Measurements from ENCODE around the gene PTPRO. TPM values are rescaled to one million over a fixed set of nuclear protein-coding genes. Genes with fewer than 3 reads are reported as not detected.
A peak's percentile ranks its signal among the peaks of the same experiment; 100 is the strongest.

Gene PTPRO
- total RNA-seq, 1 donor from 2014 or later, result 3.0 TPM

DNA sequence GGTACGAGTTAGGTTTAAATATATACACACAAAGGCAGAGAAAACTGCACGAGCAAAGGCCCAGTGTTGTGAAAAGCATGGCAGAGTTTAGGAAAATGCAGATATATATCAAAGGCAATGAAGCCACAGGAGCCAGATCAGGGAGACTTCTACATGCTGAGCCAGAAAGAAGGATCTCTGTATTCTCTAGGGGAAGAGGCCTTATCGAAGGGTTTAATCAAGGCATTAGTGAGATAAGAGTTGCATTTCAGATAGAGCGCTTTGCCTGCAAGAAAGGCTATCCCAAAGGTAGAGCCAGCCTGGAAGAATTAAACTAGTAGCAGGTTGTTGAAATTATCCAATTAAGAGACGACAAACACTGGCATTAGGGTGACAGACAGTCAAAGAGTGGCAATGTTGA lies 7.6 kb downstream of the PTPRO start:
- DNase-seq (ENCODE audit: low spot score), result no peak
- Mint-ChIP-seq H3K27me3 (ENCODE audit: low read depth) (peaks cover 21% of the 10 kb centered on the region), H3K4me3 (ENCODE audit: unreplicated experiment) (no peak overlapping the region), H3K27ac (ENCODE audit: unreplicated experiment) (no peak overlapping the region), H3K9me3 (ENCODE audit: low read depth) (no peaks in the 10 kb centered on the region), H3K36me3 (ENCODE audit: low read depth) (no peaks in the 10 kb centered on the region), H3K4me1 (ENCODE audit: low read depth) (no peaks in the 10 kb centered on the region)
- TF ChIP-seq, protein P1, sequence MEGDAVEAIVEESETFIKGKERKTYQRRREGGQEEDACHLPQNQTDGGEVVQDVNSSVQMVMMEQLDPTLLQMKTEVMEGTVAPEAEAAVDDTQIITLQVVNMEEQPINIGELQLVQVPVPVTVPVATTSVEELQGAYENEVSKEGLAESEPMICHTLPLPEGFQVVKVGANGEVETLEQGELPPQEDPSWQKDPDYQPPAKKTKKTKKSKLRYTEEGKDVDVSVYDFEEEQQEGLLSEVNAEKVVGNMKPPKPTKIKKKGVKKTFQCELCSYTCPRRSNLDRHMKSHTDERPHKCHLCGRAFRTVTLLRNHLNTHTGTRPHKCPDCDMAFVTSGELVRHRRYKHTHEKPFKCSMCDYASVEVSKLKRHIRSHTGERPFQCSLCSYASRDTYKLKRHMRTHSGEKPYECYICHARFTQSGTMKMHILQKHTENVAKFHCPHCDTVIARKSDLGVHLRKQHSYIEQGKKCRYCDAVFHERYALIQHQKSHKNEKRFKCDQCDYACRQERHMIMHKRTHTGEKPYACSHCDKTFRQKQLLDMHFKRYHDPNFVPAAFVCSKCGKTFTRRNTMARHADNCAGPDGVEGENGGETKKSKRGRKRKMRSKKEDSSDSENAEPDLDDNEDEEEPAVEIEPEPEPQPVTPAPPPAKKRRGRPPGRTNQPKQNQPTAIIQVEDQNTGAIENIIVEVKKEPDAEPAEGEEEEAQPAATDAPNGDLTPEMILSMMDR (IDR thresholded peaks at IDR 0.05), result no peak

DNA sequence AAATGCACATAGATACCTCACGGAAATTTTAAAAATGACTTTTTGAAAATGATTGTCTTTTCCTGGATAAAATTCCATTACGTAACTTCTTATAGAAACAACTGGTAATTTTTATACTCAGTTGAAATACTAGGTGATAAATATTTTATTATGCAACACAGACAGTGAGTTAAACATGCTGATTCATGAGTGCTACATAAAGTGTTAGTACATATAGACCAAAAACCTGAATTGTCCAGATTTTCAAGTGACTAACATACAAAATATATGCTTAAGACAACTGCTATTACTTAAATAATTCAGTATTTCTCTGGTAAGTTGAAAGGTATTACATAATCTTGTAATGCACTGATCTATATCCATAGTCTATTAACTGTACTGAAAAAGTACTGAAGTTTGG lies 11.9 kb downstream of the PTPRO start:
- no peak for DNase-seq (ENCODE audit: low spot score)
- peaks cover under 1% of the 10 kb centered on the region for H3K27me3 Mint-ChIP-seq (ENCODE audit: low read depth)
- H3K4me3 Mint-ChIP-seq (ENCODE audit: unreplicated experiment), result no peak overlapping the region
- H3K36me3 Mint-ChIP-seq (ENCODE audit: low read depth), result no peaks in the 10 kb centered on the region
- H3K27ac Mint-ChIP-seq (ENCODE audit: unreplicated experiment), result no peak overlapping the region
- H3K9me3 Mint-ChIP-seq (ENCODE audit: low read depth), result no peaks in the 10 kb centered on the region
- peaks cover 14% of the 10 kb centered on the region for H3K4me1 Mint-ChIP-seq (ENCODE audit: low read depth)
- TF ChIP-seq, protein P1 (IDR thresholded peaks at IDR 0.05), result no peak

DNA sequence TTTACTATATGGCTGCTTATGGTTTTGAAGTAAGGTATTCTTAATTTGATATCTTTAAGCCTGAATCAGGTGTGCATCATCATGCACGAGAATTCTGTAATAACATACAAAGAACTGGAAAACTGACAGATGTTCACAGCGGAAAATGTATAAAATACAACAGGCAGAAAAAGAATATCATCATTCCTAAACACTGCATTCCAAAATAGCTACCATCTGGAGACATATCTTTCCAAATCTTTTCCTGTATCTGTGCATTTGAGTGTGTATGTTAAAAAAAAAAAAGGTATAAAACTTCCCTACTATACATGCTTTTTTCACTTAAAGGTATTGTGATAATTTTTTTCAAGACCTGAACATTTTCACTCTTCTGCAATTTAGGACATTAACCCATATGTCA lies 13.7 kb downstream of the PTPRO start:
- Mint-ChIP-seq H3K4me3 (ENCODE audit: unreplicated experiment) (no peak overlapping the region), H3K36me3 (ENCODE audit: low read depth) (no peaks in the 10 kb centered on the region), H3K27me3 (ENCODE audit: low read depth) (peaks cover 1% of the 10 kb centered on the region), H3K4me1 (ENCODE audit: low read depth) (peaks cover 14% of the 10 kb centered on the region), H3K9me3 (ENCODE audit: low read depth) (no peaks in the 10 kb centered on the region), H3K27ac (ENCODE audit: unreplicated experiment) (no peak overlapping the region)
- no peak for DNase-seq (ENCODE audit: low spot score)
- TF ChIP-seq, protein P1 (IDR thresholded peaks at IDR 0.05), result no peak

DNA sequence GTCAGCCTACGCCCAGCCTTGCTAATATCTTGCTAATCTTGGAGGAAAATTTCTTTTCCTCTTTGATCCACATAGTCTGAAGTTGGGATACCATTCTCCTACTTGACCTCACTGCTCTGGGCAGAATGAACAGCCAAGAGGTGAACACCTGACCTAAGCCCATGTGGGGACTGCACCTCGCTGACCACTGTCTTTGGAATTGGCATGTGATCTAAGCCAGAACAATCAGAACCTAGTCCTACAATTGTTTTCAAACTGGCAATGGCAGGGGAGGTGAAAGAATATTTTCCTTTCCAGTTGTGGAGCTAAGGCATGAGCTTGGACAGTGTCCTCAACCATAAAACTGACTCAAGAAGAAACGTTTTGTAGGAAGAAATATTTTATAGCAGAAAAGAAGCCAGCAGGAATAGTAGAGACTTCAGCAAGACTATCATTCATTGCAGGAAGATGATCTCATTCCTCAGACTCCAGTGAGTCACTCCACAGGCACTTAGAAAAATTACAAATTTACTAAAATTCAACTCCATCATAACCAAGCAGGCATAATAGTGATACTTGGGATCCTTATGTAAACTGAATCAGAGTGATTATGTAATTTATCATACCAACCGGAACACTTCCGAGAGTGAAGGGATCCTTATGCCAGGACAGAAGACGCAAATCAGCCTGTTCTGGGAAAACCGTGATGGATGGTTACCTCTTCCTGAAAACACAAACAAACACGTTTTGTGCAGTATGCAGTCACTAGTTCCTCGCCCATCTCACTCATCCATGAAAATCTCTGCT lies 14.7 kb downstream of the PTPRO start:
- DNase-seq (ENCODE audit: low spot score), result no peak
- H3K4me1 Mint-ChIP-seq (ENCODE audit: low read depth), result peaks cover 14% of the 10 kb centered on the region
- H3K27me3 Mint-ChIP-seq (ENCODE audit: low read depth), result peaks cover 1% of the 10 kb centered on the region
- H3K27ac Mint-ChIP-seq (ENCODE audit: unreplicated experiment), result peak overlapping the region; percentile 62
- no peak overlapping the region for H3K4me3 Mint-ChIP-seq (ENCODE audit: unreplicated experiment)
- TF ChIP-seq, protein P1 (IDR thresholded peaks at IDR 0.05), result no peak
- no peaks in the 10 kb centered on the region for H3K36me3 Mint-ChIP-seq (ENCODE audit: low read depth)
- H3K9me3 Mint-ChIP-seq (ENCODE audit: low read depth), result no peaks in the 10 kb centered on the region

DNA sequence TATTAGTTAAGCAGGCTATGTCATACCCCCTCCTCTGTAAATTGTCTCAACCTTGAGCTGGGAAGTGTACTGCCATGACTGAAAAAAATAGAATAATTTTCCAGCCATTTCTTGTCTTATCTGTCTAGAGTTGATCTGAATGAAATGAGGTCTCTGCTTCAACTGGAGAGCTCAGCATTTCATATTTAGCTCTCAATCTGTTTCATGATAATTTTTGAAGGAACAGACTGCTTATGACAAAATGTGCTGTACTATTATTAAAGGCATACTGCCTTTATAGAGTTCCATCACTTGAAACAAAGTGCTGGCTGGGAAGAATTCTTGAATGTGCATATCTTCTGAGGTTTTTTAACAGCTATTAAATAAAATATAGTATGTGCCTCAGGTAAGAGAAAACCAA lies 19.1 kb downstream of the PTPRO start:
- no peak for DNase-seq (ENCODE audit: low spot score)
- no peak overlapping the region for H3K4me3 Mint-ChIP-seq (ENCODE audit: unreplicated experiment)
- no peaks in the 10 kb centered on the region for H3K9me3 Mint-ChIP-seq (ENCODE audit: low read depth)
- H3K36me3 Mint-ChIP-seq (ENCODE audit: low read depth), result no peaks in the 10 kb centered on the region
- no peak overlapping the region for H3K27ac Mint-ChIP-seq (ENCODE audit: unreplicated experiment)
- TF ChIP-seq, protein P1 (IDR thresholded peaks at IDR 0.05), result no peak
- H3K27me3 Mint-ChIP-seq (ENCODE audit: low read depth), result peaks cover 4% of the 10 kb centered on the region
- H3K4me1 Mint-ChIP-seq (ENCODE audit: low read depth), result peaks cover 12% of the 10 kb centered on the region
